Mesendoderm (in vitro differentiated cells): Measurements from ENCODE around the gene OR4K1.
"Not testable (repeated sequence)": the region's sequence is repeated elsewhere in the genome, so short reads cannot be mapped to it uniquely, and the experiment has no call there.

Experiments used
- DNase-seq: peaks from one replicate; pipeline ENCODE4 v3.0.0; 2013
- H2AK5ac ChIP-seq: 2 replicates; pipeline ENCODE4 v1.6.1; 2013; ENCODE audit warnings: low read length, inconsistent platforms
- H2BK120ac ChIP-seq: 2 replicates; pipeline ENCODE4 v1.6.1; 2013; ENCODE audit warnings: low read depth, mild to moderate bottlenecking, low read length, moderate library complexity, mixed read lengths
- H2BK15ac ChIP-seq: replicated peaks from 2 replicates; pipeline ENCODE4 v1.6.1; 2013; ENCODE audit warnings: low read depth, mild to moderate bottlenecking, moderate library complexity
- H2BK5ac ChIP-seq: 2 replicates; pipeline ENCODE4 v1.6.1; 2013; ENCODE audit warnings: low read length, inconsistent platforms
- H3K18ac ChIP-seq: 2 replicates; pipeline ENCODE4 v1.6.1; 2013; ENCODE audit warnings: mild to moderate bottlenecking, low read length, mixed read lengths
- H3K23ac ChIP-seq: one replicate; pipeline ENCODE4 v1.6.1; 2013; ENCODE audit warnings: low read length
- H3K27ac ChIP-seq: 2 replicates; pipeline ENCODE4 v1.5.1; 2013; ENCODE audit warnings: low read depth, mild to moderate bottlenecking, inconsistent platforms, low read length, moderate library complexity
- H3K27me3 ChIP-seq: 2 replicates; pipeline ENCODE4 v1.6.1; 2013; ENCODE audit warnings: low read length, control low read depth, mild to moderate bottlenecking, inconsistent platforms; ENCODE audit not compliant: insufficient read depth, poor library complexity
- H3K36me3 ChIP-seq: 2 replicates; pipeline ENCODE4 v1.6.1; 2013; ENCODE audit warnings: low read length, inconsistent platforms; ENCODE audit not compliant: control insufficient read depth, insufficient read depth
- H3K4ac ChIP-seq: one replicate; pipeline ENCODE4 v1.6.1; 2013; ENCODE audit warnings: low read depth, mild to moderate bottlenecking, low read length, moderate library complexity
- H3K4me1 ChIP-seq: 2 replicates; pipeline ENCODE4 v1.6.1; 2013; ENCODE audit warnings: low read depth, low read length, inconsistent platforms; ENCODE audit not compliant: control insufficient read depth
- H3K4me2 ChIP-seq: 2 replicates; pipeline ENCODE4 v1.6.1; 2013; ENCODE audit warnings: low read length
- H3K4me3 ChIP-seq: 2 replicates; pipeline ENCODE4 v1.5.1; 2013; ENCODE audit warnings: mild to moderate bottlenecking, low read length
- H3K56ac ChIP-seq: one replicate; pipeline ENCODE4 v1.6.1; 2013; ENCODE audit warnings: low read length
- H3K79me1 ChIP-seq: 2 replicates; pipeline ENCODE4 v1.6.1; 2013; ENCODE audit warnings: low read length, inconsistent platforms
- H3K79me2 ChIP-seq: 2 replicates; pipeline ENCODE4 v1.6.1; 2013; ENCODE audit warnings: mild to moderate bottlenecking, low read length; ENCODE audit not compliant: control insufficient read depth, insufficient read depth
- H3K9ac ChIP-seq: 2 replicates; pipeline ENCODE4 v1.6.1; 2013; ENCODE audit warnings: low read length, inconsistent platforms
- H4K5ac ChIP-seq: one replicate; pipeline ENCODE4 v1.6.1; 2013; ENCODE audit warnings: low read length
- H4K8ac ChIP-seq: one replicate; pipeline ENCODE4 v1.6.1; 2013; ENCODE audit warnings: low read depth, mild to moderate bottlenecking, control low read depth, low read length, moderate library complexity
- WGBS: extraction: QIAGEN DNeasy Blood & Tissue Kit; methylation state at CpG from one replicate; pipeline ENCODE4 v1.1.7; 2013; ENCODE audit warnings: low lambda C conversion rate, missing lambda C conversion rate; ENCODE audit not compliant: insufficient coverage; ENCODE audit errors: extremely low coverage; 5-methylcytosine and 5-hydroxymethylcytosine counted together

OR4K1 gene

GRCh38 chr14:19947413-19948090, 16.8 kb downstream of the OR4K1 start:
- H3K4me3 ChIP-seq, result no peak overlapping the region
- no peak overlapping the region for H3K4ac ChIP-seq
- H3K36me3 ChIP-seq, result no peaks in the 10 kb centered on the region
- no peaks in the 10 kb centered on the region for H3K79me2 ChIP-seq
- no peaks in the 10 kb centered on the region for H3K4me1 ChIP-seq
- DNase-seq, result no peak
- no peak overlapping the region for H2BK5ac ChIP-seq
- H3K18ac ChIP-seq, result no peak overlapping the region
- no peak overlapping the region for H3K4me2 ChIP-seq
- no peak overlapping the region for H4K8ac ChIP-seq
- H3K27me3 ChIP-seq, result no peaks in the 10 kb centered on the region
- WGBS, result no CpG with 5 or more reads among the region's 3 CpGs
- H2AK5ac ChIP-seq, result no peak overlapping the region
- H4K5ac ChIP-seq, result no peak overlapping the region
- no peak overlapping the region for H3K56ac ChIP-seq
- no peaks in the 10 kb centered on the region for H3K79me1 ChIP-seq
- no peak overlapping the region for H3K23ac ChIP-seq
- no peak overlapping the region for H2BK120ac ChIP-seq
- no peak overlapping the region for H3K27ac ChIP-seq
- no peak overlapping the region for H2BK15ac ChIP-seq
- no peak overlapping the region for H3K9ac ChIP-seq

DNA sequence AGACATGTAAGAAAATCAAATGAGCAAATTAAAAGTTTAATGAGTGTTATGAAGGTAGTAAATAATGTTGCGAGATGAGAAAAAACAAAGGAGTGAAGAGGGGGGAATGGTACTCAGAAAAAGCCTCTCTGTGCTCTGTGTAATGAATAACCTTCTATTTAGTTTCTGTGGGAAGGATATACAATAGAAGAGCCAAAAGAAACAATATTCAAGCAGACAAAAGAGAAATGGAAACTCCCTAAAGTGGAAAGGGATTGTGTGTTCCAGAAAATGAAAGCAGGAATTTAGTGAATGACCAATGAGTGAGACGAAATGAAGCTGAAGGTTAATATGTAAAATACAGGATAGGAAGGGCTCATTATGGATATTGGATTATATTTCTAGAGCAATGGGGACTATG, 18.5 kb downstream of the OR4K1 start:
- Histone ChIP-seq H3K4me1 (no peaks in the 10 kb centered on the region), H3K79me1 (no peaks in the 10 kb centered on the region), H3K4ac (no peak overlapping the region), H3K27ac (no peak overlapping the region), H3K36me3 (no peaks in the 10 kb centered on the region), H3K23ac (no peak overlapping the region), H4K5ac (no peak overlapping the region), H3K56ac (no peak overlapping the region), H3K18ac (no peak overlapping the region), H3K27me3 (no peaks in the 10 kb centered on the region), H3K79me2 (no peaks in the 10 kb centered on the region), H3K9ac (no peak overlapping the region), H3K4me3 (no peak overlapping the region), H2BK120ac (no peak overlapping the region), H2BK15ac (no peak overlapping the region), H2AK5ac (no peak overlapping the region), H2BK5ac (no peak overlapping the region), H3K4me2 (no peak overlapping the region), H4K8ac (no peak overlapping the region)
- WGBS, result 100% methylated on average over 1 of the region's 2 CpGs
- no peak for DNase-seq

DNA sequence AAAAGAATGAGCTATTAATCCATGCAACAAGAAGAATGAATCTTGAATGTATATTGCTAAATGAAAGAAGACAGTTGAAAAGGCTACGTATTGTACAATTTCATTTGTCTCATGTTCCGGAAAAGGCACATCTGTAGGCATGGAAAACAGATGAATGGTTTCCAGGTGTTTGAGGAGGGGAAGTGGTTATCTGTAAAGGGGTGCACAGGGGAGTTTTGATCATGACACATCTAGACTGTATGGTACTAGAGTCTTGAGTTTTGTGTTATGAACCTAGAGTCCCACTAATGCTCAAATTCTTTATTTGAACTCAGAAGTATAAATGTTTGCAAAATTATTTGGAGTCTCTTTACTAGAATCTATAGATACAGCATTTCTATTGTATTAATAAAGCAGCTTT, 39.0 kb downstream of the OR4K1 start:
- not testable (repeated sequence) for H4K8ac ChIP-seq, DNase-seq

DNA sequence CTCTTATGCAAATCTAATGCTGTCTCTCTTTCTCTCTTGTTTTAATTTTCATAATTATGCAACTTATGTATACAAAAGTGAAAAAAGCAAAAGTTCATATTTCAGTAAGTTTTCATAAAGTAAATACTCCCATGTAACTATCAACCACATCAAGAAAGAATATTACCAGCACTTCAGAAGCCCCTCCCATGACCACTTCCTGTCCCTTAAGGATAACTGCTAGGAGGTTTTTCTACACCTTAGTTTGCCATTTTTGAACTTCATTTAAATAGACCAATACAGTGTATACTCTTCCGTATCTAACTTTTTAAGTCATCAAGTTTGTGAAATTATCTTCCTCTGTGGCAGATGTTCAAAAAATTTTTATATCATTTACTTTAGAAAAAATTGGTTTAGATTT, 44.1 kb downstream of the OR4K1 start:
- Histone ChIP-seq H2BK5ac (no peak overlapping the region), H2BK120ac (no peak overlapping the region), H3K4ac (no peak overlapping the region), H3K36me3 (no peaks in the 10 kb centered on the region), H3K56ac (no peak overlapping the region), H3K18ac (no peak overlapping the region), H2AK5ac (no peak overlapping the region), H3K4me1 (no peaks in the 10 kb centered on the region), H4K8ac (no peak overlapping the region), H3K79me2 (no peaks in the 10 kb centered on the region), H3K27ac (no peak overlapping the region), H3K4me3 (no peak overlapping the region), H3K79me1 (no peaks in the 10 kb centered on the region), H3K9ac (no peak overlapping the region), H3K23ac (no peak overlapping the region), H4K5ac (no peak overlapping the region), H3K4me2 (no peak overlapping the region), H3K27me3 (no peaks in the 10 kb centered on the region), H2BK15ac (no peak overlapping the region)
- DNase-seq, result no peak
- no CpG with 5 or more reads among the region's 1 CpG for whole genome bisulfite sequencing

More for the DNA sequence above, 39.0 kb downstream of the OR4K1 start:
- not testable (repeated sequence) for H3K79me1 ChIP-seq, H3K27me3 ChIP-seq, H4K5ac ChIP-seq, H2BK120ac ChIP-seq, H2BK15ac ChIP-seq, H3K27ac ChIP-seq, H3K4me2 ChIP-seq, H3K56ac ChIP-seq, H3K36me3 ChIP-seq, H3K4me1 ChIP-seq, H3K79me2 ChIP-seq, H3K9ac ChIP-seq, H2BK5ac ChIP-seq, H3K18ac ChIP-seq, H3K4ac ChIP-seq, H3K23ac ChIP-seq, H2AK5ac ChIP-seq, H3K4me3 ChIP-seq
- WGBS, result no CpG with 5 or more reads among the region's 2 CpGs

DNA sequence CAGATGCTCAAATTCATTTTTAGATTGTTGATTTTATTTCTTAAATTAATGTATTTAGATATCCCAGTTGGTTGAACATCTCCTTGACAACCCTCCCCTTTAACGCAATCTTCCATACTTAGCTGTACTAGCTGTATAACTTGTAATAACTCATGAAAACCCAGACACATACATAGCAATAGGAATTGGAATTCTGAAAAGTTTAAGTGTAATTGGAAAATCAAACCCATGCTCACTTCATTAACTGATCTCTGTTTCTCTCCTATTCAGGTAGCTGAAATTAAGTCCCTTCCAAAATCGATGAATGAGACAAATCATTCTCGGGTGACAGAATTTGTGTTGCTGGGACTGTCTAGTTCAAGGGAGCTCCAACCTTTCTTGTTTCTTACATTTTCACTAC, 44.6 kb downstream of the OR4K1 start, which contains the start of gene OR4K15:
TSS of gene OR4K15 (plus strand) at position 301 of the 400 bp plus-strand sequence. CDS start at position 301, 0 bp downstream.
- no CpG with 5 or more reads among the region's 3 CpGs for WGBS

More for the DNA sequence above, 44.6 kb downstream of the OR4K1 start, which contains the start of gene OR4K15:
- Histone ChIP-seq H4K8ac (no peak within 1 kb of the TSS), H2BK5ac (no peak within 1 kb of the TSS), H3K56ac (no peak within 1 kb of the TSS), H3K4ac (no peak within 1 kb of the TSS), H3K79me1 (no peaks in the 10 kb centered on the region), H3K18ac (no peak within 1 kb of the TSS), H3K36me3 (no peaks in the 10 kb centered on the region), H2AK5ac (no peak within 1 kb of the TSS), H3K4me1 (no peaks in the 10 kb centered on the region), H4K5ac (no peak within 1 kb of the TSS), H2BK15ac (no peak within 1 kb of the TSS), H3K9ac (no peak within 1 kb of the TSS), H2BK120ac (no peak within 1 kb of the TSS), H3K23ac (no peak within 1 kb of the TSS), H3K27ac (no peak within 1 kb of the TSS), H3K4me2 (no peak within 1 kb of the TSS), H3K4me3 (no peak within 1 kb of the TSS), H3K79me2 (no peaks in the 10 kb centered on the region), H3K27me3 (no peaks in the 10 kb centered on the region)
- no peak for DNase-seq
